Osteoblast (primary cell): ENCODE data around the gene CXCL11. TPM values are rescaled to one million over a fixed set of nuclear protein-coding genes. Genes with fewer than 3 reads are reported as not detected.

ENCODE experiments used
- DNase-seq: peaks from one replicate; pipeline ENCODE4 v3.0.0; 2011; ENCODE audit warnings: low spot score, mixed read lengths; ENCODE audit not compliant: insufficient read length; ENCODE audit errors: missing footprints
- H2AFZ ChIP-seq: 2 replicates; pipeline ENCODE4 v1.6.0; 2011; ENCODE audit warnings: mild to moderate bottlenecking, low read length
- H3K27ac ChIP-seq: 2 replicates; pipeline ENCODE4 v1.5.1; 2011; ENCODE audit warnings: mild to moderate bottlenecking, low read depth, low read length, moderate library complexity
- H3K27me3 ChIP-seq: 2 replicates; pipeline ENCODE4 v1.6.0; 2012; ENCODE audit warnings: mild to moderate bottlenecking, control low read depth, inconsistent platforms, low read length, moderate library complexity; ENCODE audit not compliant: insufficient read depth
- H3K36me3 ChIP-seq: 2 replicates; pipeline ENCODE4 v1.5.1; 2011; ENCODE audit warnings: mild to moderate bottlenecking, low read length, control low read depth, moderate library complexity; ENCODE audit not compliant: insufficient read depth
- H3K4me1 ChIP-seq: 2 replicates; pipeline ENCODE4 v1.5.1; 2011; ENCODE audit warnings: mild to moderate bottlenecking, low read length, control low read depth, moderate library complexity; ENCODE audit not compliant: insufficient read depth
- H3K4me2 ChIP-seq: 2 replicates; pipeline ENCODE4 v1.6.0; 2011; ENCODE audit warnings: mild to moderate bottlenecking, low read length; ENCODE audit not compliant: insufficient read depth
- H3K4me3 ChIP-seq: fragments of 200-600 bp; sonication (generic); 3 replicates; pipeline ENCODE4 v1.5.1; 2012; ENCODE audit warnings: mild to moderate bottlenecking, low read length, inconsistent platforms; ENCODE audit not compliant: insufficient read depth
- H3K79me2 ChIP-seq: 2 replicates; pipeline ENCODE4 v1.6.0; 2012; ENCODE audit warnings: mild to moderate bottlenecking, low read length, control low read depth, inconsistent platforms; ENCODE audit not compliant: insufficient read depth
- H3K9me3 ChIP-seq: 2 replicates; pipeline ENCODE4 v1.5.1; 2011; ENCODE audit warnings: low read depth, low read length, control low read depth
- H4K20me1 ChIP-seq: 2 replicates; pipeline ENCODE4 v1.6.0; 2012; ENCODE audit warnings: mild to moderate bottlenecking, low read length, control low read depth; ENCODE audit not compliant: insufficient read depth
- CTCF ChIP-seq: IDR thresholded peaks from 2 replicates; pipeline ENCODE4 v1.5.1; 2011; ENCODE audit warnings: mild to moderate bottlenecking, low read depth, low read length, moderate library complexity; ENCODE audit errors: extremely low read depth
- total RNA-seq: library from RNA; depleted of rRNA; stranded (reverse); fragments of >200 nt; gene quantifications from 2 replicates; pipeline ENCODE4 v1.2.3, GENCODE V29; 2012

The CXCL11 gene
- total RNA-seq, 1 donor: not detected

DNA sequence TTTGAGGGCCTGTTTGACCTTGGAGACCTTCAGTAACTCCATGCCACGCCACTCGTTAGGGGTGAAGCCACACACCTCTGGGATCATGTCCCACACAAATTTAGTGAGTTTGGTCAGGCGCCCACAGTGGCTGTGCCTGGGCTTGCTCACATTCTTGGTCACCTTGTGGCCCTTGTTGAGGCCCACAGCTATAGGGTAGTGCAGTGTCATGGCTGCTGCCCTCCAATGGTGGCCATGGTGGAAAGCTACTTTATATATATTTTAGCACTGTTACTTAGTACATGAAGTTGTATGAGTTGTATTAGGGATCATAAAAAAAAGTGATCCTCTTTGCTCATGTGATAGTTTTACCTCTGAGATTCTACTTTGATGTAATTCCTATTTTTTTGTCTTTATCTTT lies 985 bp upstream of the CXCL11 start:
- no peak for DNase-seq
- Histone ChIP-seq H3K27me3 (peaks cover 23% of the 10 kb centered on the region), H3K27ac (no peak overlapping the region), H3K9me3 (no peaks in the 10 kb centered on the region), H3K79me2 (no peaks in the 10 kb centered on the region), H3K4me2 (no peak overlapping the region), H3K4me1 (no peaks in the 10 kb centered on the region), H2AFZ (no peak overlapping the region), H3K4me3 (no peak overlapping the region), H4K20me1 (no peaks in the 10 kb centered on the region), H3K36me3 (no peaks in the 10 kb centered on the region)
- no peak for TF ChIP-seq CTCF

GRCh38 chr4:76035141-76035540 lies 729 bp downstream of the CXCL11 start:
- no peak for DNase-seq
- H3K4me1 ChIP-seq: no peaks in the 10 kb centered on the region
- no peak overlapping the region for H3K4me3 ChIP-seq
- H4K20me1 ChIP-seq: no peaks in the 10 kb centered on the region
- TF ChIP-seq CTCF: no peak
- no peak overlapping the region for H2AFZ ChIP-seq
- no peak overlapping the region for H3K4me2 ChIP-seq
- H3K79me2 ChIP-seq: no peaks in the 10 kb centered on the region
- H3K9me3 ChIP-seq: no peaks in the 10 kb centered on the region
- peaks cover 27% of the 10 kb centered on the region for H3K27me3 ChIP-seq
- H3K27ac ChIP-seq: no peak overlapping the region
- no peaks in the 10 kb centered on the region for H3K36me3 ChIP-seq

- no peaks in the 10 kb centered on the region for H4K20me1 ChIP-seq
- H3K4me1 ChIP-seq: no peaks in the 10 kb centered on the region
- no peaks in the 10 kb centered on the region for H3K79me2 ChIP-seq
- no peak overlapping the region for H3K4me2 ChIP-seq
- H3K27ac ChIP-seq: no peak overlapping the region
- TF ChIP-seq CTCF: no peak
- no peaks in the 10 kb centered on the region for H3K36me3 ChIP-seq
- no peaks in the 10 kb centered on the region for H3K9me3 ChIP-seq
- DNase-seq: no peak
- peaks cover 48% of the 10 kb centered on the region for H3K27me3 ChIP-seq
- no peak overlapping the region for H2AFZ ChIP-seq
- no peak overlapping the region for H3K4me3 ChIP-seq
Observed at GRCh38 chr4:76029300-76029699, 6.6 kb downstream of the CXCL11 start.

GRCh38 chr4:76028350-76028765 lies 7.5 kb downstream of the CXCL11 start:
- Histone ChIP-seq H2AFZ (no peak overlapping the region), H3K27ac (no peak overlapping the region), H3K27me3 (peaks cover 40% of the 10 kb centered on the region)

More at GRCh38 chr4:76028350-76028765, 7.5 kb downstream of the CXCL11 start:
- no peaks in the 10 kb centered on the region for H3K79me2 ChIP-seq
- no peaks in the 10 kb centered on the region for H3K4me1 ChIP-seq
- DNase-seq: no peak
- H4K20me1 ChIP-seq: no peaks in the 10 kb centered on the region
- no peaks in the 10 kb centered on the region for H3K36me3 ChIP-seq
- no peak overlapping the region for H3K4me3 ChIP-seq
- peak overlapping the region; percentile 72 for H3K4me2 ChIP-seq
- H3K9me3 ChIP-seq: no peaks in the 10 kb centered on the region
- no peak for TF ChIP-seq CTCF
